HepG2 (cell line): ENCODE data around the gene SAMD4B. TPM values are rescaled to one million over a fixed set of nuclear protein-coding genes. Genes with fewer than 3 reads are reported as not detected.

Source experiments
- CHCHD3 ChIP-seq: sonication (generic); formaldehyde crosslinking; IDR thresholded peaks from 2 replicates; pipeline ENCODE4 v1.8.0; 2022; ENCODE audit warnings: mild to moderate bottlenecking, missing genetic modification reagents, moderate library complexity
- HOXD1 ChIP-seq: sonication (generic); formaldehyde crosslinking; IDR thresholded peaks from 2 replicates; pipeline ENCODE4 v1.5.0; 2020; ENCODE audit warnings: missing genetic modification reagents
- KAT7 ChIP-seq: IDR thresholded peaks from 2 replicates; pipeline ENCODE4 v1.6.1; 2018; ENCODE audit warnings: borderline replicate concordance, missing compliant biosample characterization
- NFKB2 ChIP-seq: sonication (generic); formaldehyde crosslinking; IDR thresholded peaks from 2 replicates; pipeline ENCODE4 v1.4.0; 2020; ENCODE audit warnings: missing genetic modification reagents, borderline replicate concordance
- PPARG ChIP-seq: conservative IDR thresholded peaks from 2 replicates; pipeline ENCODE4 v1.6.1; 2016; ENCODE audit warnings: missing biosample characterization, missing genetic modification reagents
- RFX5 ChIP-seq: IDR thresholded peaks from 2 replicates; pipeline ENCODE4 v1.6.1; 2011; ENCODE audit warnings: low read depth, low read length, improper control_type of control experiment
- TOPORS ChIP-seq: sonication (generic); formaldehyde crosslinking; IDR thresholded peaks from 2 replicates; pipeline ENCODE4 v1.8.0; 2023; ENCODE audit warnings: mild to moderate bottlenecking, missing genetic modification reagents
- U2AF2 ChIP-seq: fragments of 200-400 bp; formaldehyde crosslinking; IDR thresholded peaks from 2 replicates; pipeline ENCODE4 v1.6.1; 2017; ENCODE audit warnings: low read depth, mild to moderate bottlenecking, low read length
- ZNF747 ChIP-seq: sonication (generic); formaldehyde crosslinking; IDR thresholded peaks from 2 replicates; pipeline ENCODE4 v1.8.1; 2023; ENCODE audit warnings: missing genetic modification reagents, mild to moderate bottlenecking, borderline replicate concordance
- ZNF777 ChIP-seq: sonication (generic); formaldehyde crosslinking; IDR thresholded peaks from 2 replicates; pipeline ENCODE4 v1.4.0; 2020; ENCODE audit warnings: missing genetic modification reagents
- ZNF788 ChIP-seq: sonication (generic); formaldehyde crosslinking; IDR thresholded peaks from 2 replicates; pipeline ENCODE4 v1.5.0; 2020; ENCODE audit warnings: mild to moderate bottlenecking, missing genetic modification reagents, borderline replicate concordance
- ZSCAN30 ChIP-seq: sonication (generic); formaldehyde crosslinking; IDR thresholded peaks from 2 replicates; pipeline ENCODE4 v1.5.0; 2020; ENCODE audit warnings: mild to moderate bottlenecking, missing genetic modification reagents
- polyA plus RNA-seq, 8 experiments: library from polyadenylated mRNA; depleted of rRNA in 3 of 8; stranded (reverse) in 7 of 8; unstranded in 1 of 8; fragments of >200 nt; fragmentation: Illumina TruSeq in 4 of 8; extraction: Trizol in 4 of 8; gene quantifications; 2 replicates each; pipeline versions ENCODE4 v1.2.1 to v1.2.3, GENCODE V29; 2011 to 2016; ENCODE audit warnings: low read depth in 4 of 8, missing spikeins in 1 of 8, mixed read lengths in 1 of 8; ENCODE audit not compliant: insufficient read depth in 1 of 8
- total RNA-seq, 5 experiments: library from RNA; depleted of rRNA; stranded (reverse); fragments of >200 nt; fragmentation: Illumina TruSeq; extraction: Trizol; gene quantifications; 2 replicates each; pipeline ENCODE4 v1.2.3, GENCODE V29; 2016; ENCODE audit warnings: low read depth in 1 of 5
- TF ChIP-seq, protein P1 (sequence below): sonication (generic); formaldehyde crosslinking; IDR thresholded peaks from 2 replicates; pipeline ENCODE4 v1.4.0; 2020; ENCODE audit warnings: low read depth, missing genetic modification reagents
- TF ChIP-seq, protein P2 (sequence below): sonication (generic); formaldehyde crosslinking; IDR thresholded peaks from 2 replicates; pipeline ENCODE4 v1.4.0; 2020; ENCODE audit warnings: low read depth, mild to moderate bottlenecking, missing genetic modification reagents
- TF ChIP-seq, protein P3 (sequence below), 2 experiments: sonication (generic) in 1 of 2; formaldehyde crosslinking in 1 of 2; IDR thresholded peaks; 2 replicates each; pipeline versions ENCODE4 v1.4.0 to v1.6.1; 2016 to 2020; ENCODE audit warnings: borderline replicate concordance in 1 of 2, low read depth in 1 of 2, mild to moderate bottlenecking in 1 of 2, missing genetic modification reagents in 1 of 2
- TF ChIP-seq, protein P4 (sequence below): sonication (generic); formaldehyde crosslinking; IDR thresholded peaks from 2 replicates; pipeline ENCODE4 v1.5.0; 2020; ENCODE audit warnings: missing genetic modification reagents
- TF ChIP-seq, protein P5 (sequence below): sonication (generic); formaldehyde crosslinking; IDR thresholded peaks from 2 replicates; pipeline ENCODE4 v1.4.0; 2020; ENCODE audit warnings: mild to moderate bottlenecking, missing genetic modification reagents

Gene SAMD4B
- total and polyA plus RNA-seq, 2 of the 13 experiments (the other 11 are each of a cell fraction or from before 2014, with no cell fraction given) = 26.0 to 31.8 TPM

DNA sequence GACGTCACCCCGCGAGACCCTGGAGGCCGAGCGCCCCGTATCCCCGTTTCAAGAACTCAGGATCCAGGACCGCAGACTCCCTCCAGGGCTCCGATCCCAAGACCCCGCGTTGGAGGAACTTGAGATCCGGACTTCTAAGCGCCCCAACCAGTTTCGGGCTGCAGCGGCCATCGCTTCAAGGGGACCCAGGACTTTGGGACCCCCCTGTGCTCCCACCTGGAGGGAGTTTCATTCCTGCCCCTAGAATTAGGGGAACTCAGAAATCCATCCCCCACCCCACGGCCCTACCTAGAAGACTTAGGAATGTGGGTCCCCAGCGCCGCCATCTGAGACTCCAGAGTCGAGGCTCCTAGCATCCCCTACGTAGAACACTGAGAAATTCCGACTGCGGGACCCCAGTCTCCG is 70.6 kb downstream of the SAMD4B start (continued):
- TF ChIP-seq, protein P1, sequence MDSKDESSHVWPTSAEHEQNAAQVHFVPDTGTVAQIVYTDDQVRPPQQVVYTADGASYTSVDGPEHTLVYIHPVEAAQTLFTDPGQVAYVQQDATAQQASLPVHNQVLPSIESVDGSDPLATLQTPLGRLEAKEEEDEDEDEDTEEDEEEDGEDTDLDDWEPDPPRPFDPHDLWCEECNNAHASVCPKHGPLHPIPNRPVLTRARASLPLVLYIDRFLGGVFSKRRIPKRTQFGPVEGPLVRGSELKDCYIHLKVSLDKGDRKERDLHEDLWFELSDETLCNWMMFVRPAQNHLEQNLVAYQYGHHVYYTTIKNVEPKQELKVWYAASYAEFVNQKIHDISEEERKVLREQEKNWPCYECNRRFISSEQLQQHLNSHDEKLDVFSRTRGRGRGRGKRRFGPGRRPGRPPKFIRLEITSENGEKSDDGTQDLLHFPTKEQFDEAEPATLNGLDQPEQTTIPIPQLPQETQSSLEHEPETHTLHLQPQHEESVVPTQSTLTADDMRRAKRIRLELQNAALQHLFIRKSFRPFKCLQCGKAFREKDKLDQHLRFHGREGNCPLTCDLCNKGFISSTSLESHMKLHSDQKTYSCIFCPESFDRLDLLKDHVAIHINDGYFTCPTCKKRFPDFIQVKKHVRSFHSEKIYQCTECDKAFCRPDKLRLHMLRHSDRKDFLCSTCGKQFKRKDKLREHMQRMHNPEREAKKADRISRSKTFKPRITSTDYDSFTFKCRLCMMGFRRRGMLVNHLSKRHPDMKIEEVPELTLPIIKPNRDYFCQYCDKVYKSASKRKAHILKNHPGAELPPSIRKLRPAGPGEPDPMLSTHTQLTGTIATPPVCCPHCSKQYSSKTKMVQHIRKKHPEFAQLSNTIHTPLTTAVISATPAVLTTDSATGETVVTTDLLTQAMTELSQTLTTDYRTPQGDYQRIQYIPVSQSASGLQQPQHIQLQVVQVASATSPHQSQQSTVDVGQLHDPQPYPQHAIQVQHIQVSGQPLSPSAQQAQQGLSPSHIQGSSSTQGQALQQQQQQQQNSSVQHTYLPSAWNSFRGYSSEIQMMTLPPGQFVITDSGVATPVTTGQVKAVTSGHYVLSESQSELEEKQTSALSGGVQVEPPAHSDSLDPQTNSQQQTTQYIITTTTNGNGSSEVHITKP = no peak
- TF ChIP-seq ZSCAN30 (CRISPR knock-in tag) = no peak
- 0 out of 2 replicates have a peak, but pooled peaks have one; percentile 61 for TF ChIP-seq ZNF747
- TF ChIP-seq, protein P2, sequence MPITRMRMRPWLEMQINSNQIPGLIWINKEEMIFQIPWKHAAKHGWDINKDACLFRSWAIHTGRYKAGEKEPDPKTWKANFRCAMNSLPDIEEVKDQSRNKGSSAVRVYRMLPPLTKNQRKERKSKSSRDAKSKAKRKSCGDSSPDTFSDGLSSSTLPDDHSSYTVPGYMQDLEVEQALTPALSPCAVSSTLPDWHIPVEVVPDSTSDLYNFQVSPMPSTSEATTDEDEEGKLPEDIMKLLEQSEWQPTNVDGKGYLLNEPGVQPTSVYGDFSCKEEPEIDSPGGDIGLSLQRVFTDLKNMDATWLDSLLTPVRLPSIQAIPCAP (CRISPR knock-in tag) = no peak
- 0 out of 2 replicates have a peak, but pooled peaks have one; percentile 0 for TF ChIP-seq KAT7 (CRISPR knock-in tag)
- no peak for TF ChIP-seq PPARG (CRISPR knock-in tag)
- no peak for TF ChIP-seq HOXD1 (CRISPR knock-in tag)
- peak; percentile 60; the same call in 1 of the 2 replicates for TF ChIP-seq ZNF788 (CRISPR knock-in tag)
- TF ChIP-seq NFKB2 (CRISPR knock-in tag) = peak; percentile 12; the same call in 1 of the 2 replicates
- TF ChIP-seq, protein P3, sequence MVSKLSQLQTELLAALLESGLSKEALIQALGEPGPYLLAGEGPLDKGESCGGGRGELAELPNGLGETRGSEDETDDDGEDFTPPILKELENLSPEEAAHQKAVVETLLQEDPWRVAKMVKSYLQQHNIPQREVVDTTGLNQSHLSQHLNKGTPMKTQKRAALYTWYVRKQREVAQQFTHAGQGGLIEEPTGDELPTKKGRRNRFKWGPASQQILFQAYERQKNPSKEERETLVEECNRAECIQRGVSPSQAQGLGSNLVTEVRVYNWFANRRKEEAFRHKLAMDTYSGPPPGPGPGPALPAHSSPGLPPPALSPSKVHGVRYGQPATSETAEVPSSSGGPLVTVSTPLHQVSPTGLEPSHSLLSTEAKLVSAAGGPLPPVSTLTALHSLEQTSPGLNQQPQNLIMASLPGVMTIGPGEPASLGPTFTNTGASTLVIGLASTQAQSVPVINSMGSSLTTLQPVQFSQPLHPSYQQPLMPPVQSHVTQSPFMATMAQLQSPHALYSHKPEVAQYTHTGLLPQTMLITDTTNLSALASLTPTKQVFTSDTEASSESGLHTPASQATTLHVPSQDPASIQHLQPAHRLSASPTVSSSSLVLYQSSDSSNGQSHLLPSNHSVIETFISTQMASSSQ (IDR thresholded peaks at IDR 0.05; ENCODE audit: low read depth) = no peak
- TF ChIP-seq, protein P3 (CRISPR knock-in tag; IDR thresholded peaks at IDR 0.05; ENCODE audit: borderline replicate concordance) = no peak
- TF ChIP-seq CHCHD3 (CRISPR knock-in tag) = no peak
- no peak for TF ChIP-seq TOPORS (CRISPR knock-in tag)
- no peak for TF ChIP-seq ZNF777 (CRISPR knock-in tag)
- TF ChIP-seq, protein P4, sequence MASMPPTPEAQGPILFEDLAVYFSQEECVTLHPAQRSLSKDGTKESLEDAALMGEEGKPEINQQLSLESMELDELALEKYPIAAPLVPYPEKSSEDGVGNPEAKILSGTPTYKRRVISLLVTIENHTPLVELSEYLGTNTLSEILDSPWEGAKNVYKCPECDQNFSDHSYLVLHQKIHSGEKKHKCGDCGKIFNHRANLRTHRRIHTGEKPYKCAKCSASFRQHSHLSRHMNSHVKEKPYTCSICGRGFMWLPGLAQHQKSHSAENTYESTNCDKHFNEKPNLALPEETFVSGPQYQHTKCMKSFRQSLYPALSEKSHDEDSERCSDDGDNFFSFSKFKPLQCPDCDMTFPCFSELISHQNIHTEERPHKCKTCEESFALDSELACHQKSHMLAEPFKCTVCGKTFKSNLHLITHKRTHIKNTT (CRISPR knock-in tag) = no peak
- no peak for TF ChIP-seq RFX5
- TF ChIP-seq, protein P5, sequence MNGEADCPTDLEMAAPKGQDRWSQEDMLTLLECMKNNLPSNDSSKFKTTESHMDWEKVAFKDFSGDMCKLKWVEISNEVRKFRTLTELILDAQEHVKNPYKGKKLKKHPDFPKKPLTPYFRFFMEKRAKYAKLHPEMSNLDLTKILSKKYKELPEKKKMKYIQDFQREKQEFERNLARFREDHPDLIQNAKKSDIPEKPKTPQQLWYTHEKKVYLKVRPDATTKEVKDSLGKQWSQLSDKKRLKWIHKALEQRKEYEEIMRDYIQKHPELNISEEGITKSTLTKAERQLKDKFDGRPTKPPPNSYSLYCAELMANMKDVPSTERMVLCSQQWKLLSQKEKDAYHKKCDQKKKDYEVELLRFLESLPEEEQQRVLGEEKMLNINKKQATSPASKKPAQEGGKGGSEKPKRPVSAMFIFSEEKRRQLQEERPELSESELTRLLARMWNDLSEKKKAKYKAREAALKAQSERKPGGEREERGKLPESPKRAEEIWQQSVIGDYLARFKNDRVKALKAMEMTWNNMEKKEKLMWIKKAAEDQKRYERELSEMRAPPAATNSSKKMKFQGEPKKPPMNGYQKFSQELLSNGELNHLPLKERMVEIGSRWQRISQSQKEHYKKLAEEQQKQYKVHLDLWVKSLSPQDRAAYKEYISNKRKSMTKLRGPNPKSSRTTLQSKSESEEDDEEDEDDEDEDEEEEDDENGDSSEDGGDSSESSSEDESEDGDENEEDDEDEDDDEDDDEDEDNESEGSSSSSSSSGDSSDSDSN (CRISPR knock-in tag) = 0 out of 2 replicates have a peak, but pooled peaks have one; percentile 0
- no peak for TF ChIP-seq U2AF2
